ENCODE measurements around the gene DNAJB12. TPM values are rescaled to one million over a fixed set of nuclear protein-coding genes. Genes with fewer than 3 reads are reported as not detected.

The DNAJB12 gene
- total RNA-seq, 1 experiment from 2014 or later, result 27.6 TPM

DNA sequence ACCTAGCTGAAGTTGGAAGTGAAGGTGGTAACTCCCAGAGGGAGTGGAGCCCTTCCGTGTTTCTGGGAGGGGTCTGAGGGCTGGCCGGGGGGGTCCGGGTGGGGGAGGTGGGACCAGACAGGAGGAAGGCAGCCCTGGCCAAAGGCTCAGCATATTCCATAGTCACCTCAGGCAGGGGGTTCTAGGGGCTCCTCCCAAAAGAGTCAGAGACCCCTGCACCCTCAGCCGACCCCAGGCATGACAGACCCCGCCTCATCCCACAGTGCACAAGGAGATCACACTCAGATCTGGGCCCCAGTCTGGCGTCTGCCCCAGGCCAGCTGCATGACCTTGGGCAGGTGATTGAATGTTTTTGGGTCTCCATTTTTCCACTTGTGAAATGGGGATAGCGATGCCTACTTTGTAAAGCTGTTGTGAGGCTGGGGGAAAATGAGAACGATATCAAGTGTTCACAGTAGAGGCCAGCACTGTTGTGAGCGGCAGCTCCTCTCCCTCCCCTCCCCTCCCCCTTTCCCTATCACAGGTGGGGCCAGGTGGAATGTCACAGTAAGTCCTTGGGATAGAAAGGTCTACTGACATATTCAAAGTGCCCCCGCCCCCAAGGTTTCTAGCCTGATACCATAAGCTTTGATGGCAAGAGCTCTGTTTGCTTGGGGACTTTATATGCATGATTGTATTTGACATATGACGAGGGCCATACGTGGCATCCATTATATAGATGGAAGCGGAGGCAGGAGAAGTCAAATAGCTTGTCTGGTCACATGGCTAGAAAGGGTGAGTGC, 33.3 kb downstream of the DNAJB12 start:
- Histone ChIP-seq H3K4me1 (ENCODE audit: insufficient read depth, low read length) (peaks cover 2% of the 10 kb centered on the region; the same call in 1 of the 2 replicates), H3K4me2 (ENCODE audit: insufficient read depth, insufficient read length, low read length) (no peak overlapping the region)
- peaks cover 36 to 45% of the 10 kb centered on the region in 2 experiments for H3K4me1 Mint-ChIP-seq

More for the DNA sequence above, 33.3 kb downstream of the DNAJB12 start:
- H2AFZ ChIP-seq (ENCODE audit: low read length), result no peak overlapping the region
- no peaks in the 10 kb centered on the region for H4K20me1 ChIP-seq (ENCODE audit: control insufficient read depth, insufficient read depth, insufficient read length)
- H4K8ac ChIP-seq (replicated peaks; ENCODE audit: insufficient read length, low read depth, low read length), result no peak overlapping the region
- Mint-ChIP-seq H3K27me3 (ENCODE audit: low read depth) (no peaks in the 10 kb centered on the region), H3K4me3 (peak overlapping the region in 1 of 2 experiments; percentile 46; a peak in 1 of 5 replicates), H3K36me3 (ENCODE audit: insufficient read depth in 1 of 3, low read depth in 3 of 3) (no peaks in the 10 kb centered on the region), H3K27ac (peak overlapping the region; percentile 28 to 99 (median 70); a peak in 4 of 7 replicates), H3K9me3 (no peaks in the 10 kb centered on the region; a peak in 1 of 5 replicates)
- no peak overlapping the region for H2BK5ac ChIP-seq (ENCODE audit: insufficient read length, low read length)
- no peak overlapping the region for H2BK15ac ChIP-seq (ENCODE audit: low read depth, low read length)
- H2BK120ac ChIP-seq (ENCODE audit: low read depth, low read length, poor library complexity, severe bottlenecking), result no peak overlapping the region
- H4K91ac ChIP-seq (ENCODE audit: insufficient read length, low read depth, low read length), result no peak overlapping the region
- WGBS (ENCODE audit: extremely low coverage, insufficient read length, low lambda C conversion rate), result no CpG with 5 or more reads among the region's 13 CpGs
- no peak overlapping the region for H3K9ac ChIP-seq (ENCODE audit: extremely low read depth, insufficient read length, low read length)
- peaks cover 3% of the 10 kb centered on the region for H3K23me2 ChIP-seq (ENCODE audit: insufficient read length, low read depth, low read length, poor library complexity, severe bottlenecking)
- no peak overlapping the region for H4K5ac ChIP-seq (ENCODE audit: insufficient read length, low read depth, low read length)
- peak overlapping the region; percentile 77 for H3K14ac ChIP-seq (ENCODE audit: insufficient read depth, low read length)
- H3K79me1 ChIP-seq (ENCODE audit: insufficient read depth, low read depth, low read length, poor library complexity, severe bottlenecking), result no peaks in the 10 kb centered on the region
- no peak overlapping the region for H3K23ac ChIP-seq (ENCODE audit: insufficient read length, low read depth, low read length)
- TF ChIP-seq, protein P1, sequence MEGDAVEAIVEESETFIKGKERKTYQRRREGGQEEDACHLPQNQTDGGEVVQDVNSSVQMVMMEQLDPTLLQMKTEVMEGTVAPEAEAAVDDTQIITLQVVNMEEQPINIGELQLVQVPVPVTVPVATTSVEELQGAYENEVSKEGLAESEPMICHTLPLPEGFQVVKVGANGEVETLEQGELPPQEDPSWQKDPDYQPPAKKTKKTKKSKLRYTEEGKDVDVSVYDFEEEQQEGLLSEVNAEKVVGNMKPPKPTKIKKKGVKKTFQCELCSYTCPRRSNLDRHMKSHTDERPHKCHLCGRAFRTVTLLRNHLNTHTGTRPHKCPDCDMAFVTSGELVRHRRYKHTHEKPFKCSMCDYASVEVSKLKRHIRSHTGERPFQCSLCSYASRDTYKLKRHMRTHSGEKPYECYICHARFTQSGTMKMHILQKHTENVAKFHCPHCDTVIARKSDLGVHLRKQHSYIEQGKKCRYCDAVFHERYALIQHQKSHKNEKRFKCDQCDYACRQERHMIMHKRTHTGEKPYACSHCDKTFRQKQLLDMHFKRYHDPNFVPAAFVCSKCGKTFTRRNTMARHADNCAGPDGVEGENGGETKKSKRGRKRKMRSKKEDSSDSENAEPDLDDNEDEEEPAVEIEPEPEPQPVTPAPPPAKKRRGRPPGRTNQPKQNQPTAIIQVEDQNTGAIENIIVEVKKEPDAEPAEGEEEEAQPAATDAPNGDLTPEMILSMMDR (conservative IDR thresholded peaks at IDR 0.05), result no peak
- H3K18ac ChIP-seq (ENCODE audit: insufficient read length, low read depth, low read length), result peak overlapping the region; percentile 80
- no peak overlapping the region for H3K4ac ChIP-seq (ENCODE audit: low read depth, low read length)
- no peak for DNase-seq
- H2BK12ac ChIP-seq (ENCODE audit: insufficient read length, low read depth, low read length), result no peak overlapping the region
- H3K9me3 ChIP-seq (ENCODE audit: control insufficient read depth, low read depth, low read length), result no peaks in the 10 kb centered on the region
- H3K27ac ChIP-seq (ENCODE audit: insufficient read length, low read depth, low read length), result peak overlapping the region; percentile 15
- H3T11ph ChIP-seq (ENCODE audit: low read length), result no peak overlapping the region
- no peaks in the 10 kb centered on the region for H3K79me2 ChIP-seq (ENCODE audit: insufficient read depth, low read length)
- H2AK5ac ChIP-seq (ENCODE audit: insufficient read length, low read length), result no peak overlapping the region
- no peak overlapping the region for H2BK20ac ChIP-seq (ENCODE audit: low read depth, low read length, poor library complexity, severe bottlenecking)
- H3K27me3 ChIP-seq (ENCODE audit: insufficient read depth, low read length), result no peaks in the 10 kb centered on the region
- H3K56ac ChIP-seq (ENCODE audit: insufficient read length, low read depth, low read length), result no peak overlapping the region
